HG02763 (cell line): ENCODE results near the gene EIF4G3.
"Not testable (repeated sequence)": the region's sequence is repeated elsewhere in the genome, so short reads cannot be mapped to it uniquely, and the experiment has no call there.

ENCODE experiments used
- ATAC-seq: cut with Tn5 transposase; IDR thresholded peaks from one replicate; pipeline ENCODE4 v1.9.1; 2021; ENCODE audit warnings: mild to moderate bottlenecking, moderate library complexity; ENCODE audit not compliant: unreplicated experiment

The EIF4G3 gene

GRCh38 chr1:20893931-20894330 is 282.8 kb downstream of the EIF4G3 start:
- no peak for ATAC-seq

- ATAC-seq: no peak
These were observed 285.6 kb downstream of the EIF4G3 start for GRCh38 chr1:20891091-20891490.

GRCh38 chr1:20887246-20887645 is 289.5 kb downstream of the EIF4G3 start:
- no peak for ATAC-seq

- ATAC-seq: no peak
These were observed 291.6 kb downstream of the EIF4G3 start for GRCh38 chr1:20885121-20885520.

GRCh38 chr1:20884513-20884912 is 292.2 kb downstream of the EIF4G3 start:
- no peak for ATAC-seq

GRCh38 chr1:20883766-20884165 is 292.9 kb downstream of the EIF4G3 start:
- no peak for ATAC-seq

- ATAC-seq: no peak
These were observed 293.9 kb downstream of the EIF4G3 start for GRCh38 chr1:20882837-20883236.

- no peak for ATAC-seq
These were observed 297.9 kb downstream of the EIF4G3 start for GRCh38 chr1:20878799-20879198.

GRCh38 chr1:20875198-20875973 is 301.3 kb downstream of the EIF4G3 start:
- ATAC-seq: no peak

GRCh38 chr1:20873311-20873710 is 303.4 kb downstream of the EIF4G3 start:
- ATAC-seq: no peak

- ATAC-seq: no peak
These were observed 305.3 kb downstream of the EIF4G3 start for GRCh38 chr1:20871419-20871818.

- ATAC-seq: no peak
These were observed 306.0 kb downstream of the EIF4G3 start for GRCh38 chr1:20870718-20871117.

- no peak for ATAC-seq
These were observed 308.4 kb downstream of the EIF4G3 start for GRCh38 chr1:20868263-20868662.

- no peak for ATAC-seq
These were observed 308.9 kb downstream of the EIF4G3 start for GRCh38 chr1:20867847-20868246.

GRCh38 chr1:20867062-20867461 is 309.6 kb downstream of the EIF4G3 start:
- ATAC-seq: no peak

- ATAC-seq: no peak
These were observed 311.7 kb downstream of the EIF4G3 start for GRCh38 chr1:20865001-20865400.

GRCh38 chr1:20854529-20854928 is 322.2 kb downstream of the EIF4G3 start:
- ATAC-seq: no peak

GRCh38 chr1:20851791-20852190 is 324.9 kb downstream of the EIF4G3 start:
- not testable (repeated sequence) for ATAC-seq

GRCh38 chr1:20850021-20850420 is 326.7 kb downstream of the EIF4G3 start:
- ATAC-seq: no peak

GRCh38 chr1:20849100-20849499 is 327.6 kb downstream of the EIF4G3 start:
- ATAC-seq: no peak

GRCh38 chr1:20848162-20848561 is 328.5 kb downstream of the EIF4G3 start:
- ATAC-seq: no peak

GRCh38 chr1:20847611-20848080 is 329.1 kb downstream of the EIF4G3 start:
- no peak for ATAC-seq
